GM04504 (cell line): Measurements from ENCODE around the gene SMYD3.
"Not testable (repeated sequence)": the region's sequence is repeated elsewhere in the genome, so short reads cannot be mapped to it uniquely, and the experiment has no call there.

ENCODE experiments used
- DNase-seq: peaks from one replicate; pipeline ENCODE4 v3.0.0-alpha.2; 2012; ENCODE audit warnings: low read depth

Gene SMYD3

GRCh38 chr1:246108278-246108925 is 398.7 kb downstream of the SMYD3 start:
- no peak for DNase-seq

GRCh38 chr1:246107516-246108277 is 399.4 kb downstream of the SMYD3 start:
- no peak for DNase-seq

- DNase-seq = no peak
Observed at GRCh38 chr1:246106342-246106763, 400.7 kb downstream of the SMYD3 start.

- DNase-seq = no peak
Observed at GRCh38 chr1:246104927-246105326, 402.2 kb downstream of the SMYD3 start.

GRCh38 chr1:246099570-246099969 is 407.5 kb downstream of the SMYD3 start:
- no peak for DNase-seq

GRCh38 chr1:246096356-246096755 is 410.7 kb downstream of the SMYD3 start:
- DNase-seq = no peak

- no peak for DNase-seq
Observed at GRCh38 chr1:246095443-246095842, 411.6 kb downstream of the SMYD3 start.

GRCh38 chr1:246093230-246093629 is 413.8 kb downstream of the SMYD3 start:
- no peak for DNase-seq

GRCh38 chr1:246092136-246092535 is 414.9 kb downstream of the SMYD3 start:
- no peak for DNase-seq

GRCh38 chr1:246091477-246091876 is 415.6 kb downstream of the SMYD3 start:
- DNase-seq = no peak

- no peak for DNase-seq
Observed at GRCh38 chr1:246086191-246086590, 420.9 kb downstream of the SMYD3 start.

GRCh38 chr1:246083416-246083815 is 423.7 kb downstream of the SMYD3 start:
- no peak for DNase-seq

- DNase-seq = no peak
Observed at GRCh38 chr1:246081856-246082668, 425.0 kb downstream of the SMYD3 start.

- DNase-seq = no peak
Observed at GRCh38 chr1:246081138-246081702, 425.9 kb downstream of the SMYD3 start.

- no peak for DNase-seq
Observed at GRCh38 chr1:246080031-246080430, 427.0 kb downstream of the SMYD3 start.

- DNase-seq = no peak
Observed at GRCh38 chr1:246078888-246079252, 428.2 kb downstream of the SMYD3 start.

GRCh38 chr1:246078126-246078887 is 428.8 kb downstream of the SMYD3 start:
- no peak for DNase-seq

- no peak for DNase-seq
Observed at GRCh38 chr1:246077476-246077875, 429.6 kb downstream of the SMYD3 start.

- no peak for DNase-seq
Observed at GRCh38 chr1:246074421-246074820, 432.7 kb downstream of the SMYD3 start.

GRCh38 chr1:246072456-246072955 is 434.6 kb downstream of the SMYD3 start:
- DNase-seq = no peak

GRCh38 chr1:246071981-246072380 is 435.1 kb downstream of the SMYD3 start:
- not testable (repeated sequence) for DNase-seq

GRCh38 chr1:246071561-246071960 is 435.5 kb downstream of the SMYD3 start:
- DNase-seq = not testable (repeated sequence)
